GM19438 (cell line): ENCODE measurements around the gene MAIP1.
A peak's percentile ranks its signal among the peaks of the same experiment; 100 is the strongest.
"Not testable (repeated sequence)": the region's sequence is repeated elsewhere in the genome, so short reads cannot be mapped to it uniquely, and the experiment has no call there.

ENCODE experiments used
- ATAC-seq: cut with Tn5 transposase; IDR thresholded peaks from one replicate; pipeline ENCODE4 v1.9.1; 2021; ENCODE audit warnings: low read depth; ENCODE audit not compliant: unreplicated experiment

MAIP1 gene, protein sequence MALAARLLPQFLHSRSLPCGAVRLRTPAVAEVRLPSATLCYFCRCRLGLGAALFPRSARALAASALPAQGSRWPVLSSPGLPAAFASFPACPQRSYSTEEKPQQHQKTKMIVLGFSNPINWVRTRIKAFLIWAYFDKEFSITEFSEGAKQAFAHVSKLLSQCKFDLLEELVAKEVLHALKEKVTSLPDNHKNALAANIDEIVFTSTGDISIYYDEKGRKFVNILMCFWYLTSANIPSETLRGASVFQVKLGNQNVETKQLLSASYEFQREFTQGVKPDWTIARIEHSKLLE

DNA sequence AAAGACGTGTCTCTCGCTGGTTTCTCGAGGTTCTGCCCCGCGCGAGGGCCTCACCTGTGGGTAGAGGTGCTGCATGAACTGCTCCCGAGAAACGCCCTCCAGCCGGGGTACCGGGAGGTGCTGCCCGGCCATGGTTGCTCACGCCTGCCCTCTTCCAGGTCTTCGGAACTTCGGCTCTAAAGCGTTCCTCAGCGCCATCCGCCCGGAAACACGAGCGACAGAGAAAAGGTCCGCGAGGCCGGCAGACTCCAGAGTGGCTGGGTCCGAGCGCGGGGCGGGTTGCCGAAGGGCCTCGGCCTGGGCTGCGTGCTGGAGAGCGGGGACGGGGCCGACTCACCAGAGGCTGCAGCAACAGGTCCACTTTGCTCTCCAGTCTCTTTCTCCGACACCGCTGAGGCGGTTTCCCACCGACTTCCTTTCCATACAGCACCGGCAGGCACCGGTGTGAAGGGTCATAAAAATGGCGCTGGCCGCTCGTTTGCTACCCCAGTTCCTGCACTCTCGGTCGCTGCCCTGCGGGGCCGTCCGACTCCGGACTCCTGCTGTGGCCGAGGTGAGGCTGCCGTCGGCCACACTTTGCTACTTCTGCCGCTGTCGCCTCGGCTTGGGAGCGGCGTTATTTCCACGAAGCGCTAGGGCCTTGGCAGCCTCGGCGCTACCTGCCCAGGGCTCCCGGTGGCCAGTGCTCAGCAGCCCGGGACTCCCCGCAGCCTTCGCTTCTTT is at the start of gene MAIP1, which contains the start of gene TYW5:
MAIP1 (plus strand) TSS at position 244 of the 723 bp plus-strand sequence; CDS start at position 461, 217 bp downstream.
TYW5 (minus strand) TSS at position 153 of the 723 bp plus-strand sequence; CDS start at position 132, 21 bp downstream.
- ATAC-seq = peak; percentile 92

DNA sequence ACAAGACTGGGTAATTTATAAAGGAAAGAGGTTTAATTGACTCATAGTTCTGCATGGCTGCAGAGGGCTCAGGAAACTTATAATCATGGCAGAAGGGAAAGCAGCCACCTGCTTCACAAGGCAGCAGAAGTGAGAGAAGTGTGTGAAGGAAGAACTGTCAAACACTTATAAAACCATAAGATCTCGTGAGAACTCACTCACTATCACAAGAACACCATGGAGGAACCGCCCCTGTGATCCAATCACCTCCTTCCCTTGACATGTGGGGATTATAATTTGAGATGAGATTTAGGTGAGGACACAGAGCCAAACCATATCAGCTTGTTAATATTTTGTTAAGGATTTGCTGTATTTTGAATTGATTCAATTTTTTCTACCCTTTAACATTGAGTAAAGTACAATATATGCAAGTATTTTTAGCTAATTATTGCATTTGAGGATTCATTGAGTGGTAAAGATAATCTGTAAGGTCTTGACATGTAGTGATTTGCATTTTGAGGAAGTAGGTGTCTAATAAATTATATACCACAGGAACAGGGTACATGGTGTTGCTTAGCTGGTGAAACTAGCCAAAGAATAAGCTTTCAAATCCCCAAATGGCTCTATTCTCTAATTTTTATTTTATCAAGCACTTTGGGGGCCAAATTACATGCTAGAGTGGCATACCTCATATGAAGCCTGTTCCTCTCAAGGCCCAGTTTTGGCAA is 48.2 kb upstream of the MAIP1 start:
- ATAC-seq = no peak

DNA sequence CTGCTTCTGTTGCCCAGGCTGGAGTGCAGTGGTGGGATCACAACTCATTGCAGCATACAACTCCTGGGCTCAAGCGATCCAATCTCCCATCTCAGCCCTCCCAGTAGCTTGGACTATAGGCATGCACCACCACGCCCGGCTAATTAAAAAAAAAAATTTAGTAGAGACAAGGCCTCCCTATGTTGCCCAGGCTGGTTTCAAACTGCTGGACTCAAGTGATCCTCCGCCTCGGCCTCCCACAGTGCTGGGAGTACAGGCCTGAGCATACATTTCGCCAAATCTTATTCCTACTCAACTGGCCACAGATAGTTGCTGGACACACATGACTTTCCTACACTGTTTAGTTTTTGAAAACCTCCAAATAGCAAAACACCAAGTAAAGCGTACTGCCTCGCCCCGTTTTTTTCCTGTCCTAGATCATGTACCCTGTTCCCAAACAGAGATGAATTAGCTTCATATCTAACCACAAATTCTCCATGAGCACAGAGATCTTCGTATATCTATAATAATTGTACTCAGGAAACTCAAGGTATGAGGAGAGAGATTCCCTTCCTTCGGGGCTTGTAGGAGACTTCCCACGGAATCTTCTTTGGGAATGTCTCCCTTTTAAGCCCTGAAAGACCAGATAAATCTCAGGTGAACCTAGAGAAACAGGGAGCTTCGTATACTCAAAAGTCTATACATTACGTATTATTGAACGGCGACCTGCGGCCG is 44.9 kb upstream of the MAIP1 start:
- ATAC-seq = no peak

DNA sequence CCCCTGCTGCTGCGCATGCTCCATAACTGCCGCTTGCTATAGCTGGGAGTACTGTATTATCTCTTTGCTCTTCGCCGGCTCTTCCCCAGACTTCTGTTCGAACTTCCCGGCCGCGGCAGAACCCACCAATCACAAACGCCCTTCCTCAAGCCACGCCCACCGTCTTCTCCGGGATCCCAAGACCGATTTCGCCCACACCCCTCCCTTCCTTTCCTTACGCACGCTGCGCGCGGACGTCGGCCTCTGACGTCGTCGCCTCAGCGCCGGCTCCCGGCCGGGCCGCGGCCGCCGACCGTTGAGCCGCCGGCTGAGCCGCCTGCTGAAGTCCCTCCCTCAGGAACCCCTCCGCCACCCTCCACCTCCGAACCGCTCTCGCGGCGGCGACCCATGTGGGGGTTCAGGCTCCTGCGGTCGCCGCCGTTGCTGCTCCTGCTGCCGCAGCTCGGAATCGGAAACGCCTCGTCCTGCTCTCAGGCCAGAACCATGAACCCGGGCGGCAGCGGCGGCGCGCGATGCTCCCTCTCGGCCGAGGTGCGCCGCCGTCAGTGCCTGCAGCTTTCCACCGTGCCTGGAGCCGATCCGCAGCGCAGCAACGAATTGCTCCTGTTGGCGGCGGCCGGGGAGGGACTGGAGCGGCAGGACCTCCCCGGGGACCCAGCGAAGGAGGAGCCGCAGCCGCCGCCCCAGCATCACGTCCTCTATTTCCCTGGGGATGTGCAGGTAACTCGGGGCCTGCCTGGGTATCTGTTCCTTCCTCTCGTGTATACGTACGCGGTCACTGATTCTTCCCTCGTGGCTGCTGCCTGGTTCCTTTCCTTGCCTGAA is 44.1 kb upstream of the MAIP1 start, which contains the start of gene C2orf69:
C2orf69 (plus strand) TSS at position 242 of the 825 bp plus-strand sequence; CDS start at position 388, 146 bp downstream.
- ATAC-seq = peak; percentile 83

DNA sequence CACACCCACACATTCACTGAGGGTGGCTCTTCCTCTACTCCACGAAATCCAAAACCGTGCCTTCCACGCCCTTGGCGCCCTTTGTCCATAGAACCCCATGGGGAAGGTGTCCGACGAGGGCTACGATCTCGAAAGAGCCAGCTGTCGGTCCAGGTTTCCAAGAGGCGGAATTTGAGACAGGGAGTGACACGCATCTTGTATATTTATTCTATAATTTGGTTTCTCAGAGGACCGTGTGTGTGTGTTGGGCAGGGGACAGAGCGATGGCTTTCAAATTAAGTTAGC is 43.6 kb upstream of the MAIP1 start:
- ATAC-seq = no peak

DNA sequence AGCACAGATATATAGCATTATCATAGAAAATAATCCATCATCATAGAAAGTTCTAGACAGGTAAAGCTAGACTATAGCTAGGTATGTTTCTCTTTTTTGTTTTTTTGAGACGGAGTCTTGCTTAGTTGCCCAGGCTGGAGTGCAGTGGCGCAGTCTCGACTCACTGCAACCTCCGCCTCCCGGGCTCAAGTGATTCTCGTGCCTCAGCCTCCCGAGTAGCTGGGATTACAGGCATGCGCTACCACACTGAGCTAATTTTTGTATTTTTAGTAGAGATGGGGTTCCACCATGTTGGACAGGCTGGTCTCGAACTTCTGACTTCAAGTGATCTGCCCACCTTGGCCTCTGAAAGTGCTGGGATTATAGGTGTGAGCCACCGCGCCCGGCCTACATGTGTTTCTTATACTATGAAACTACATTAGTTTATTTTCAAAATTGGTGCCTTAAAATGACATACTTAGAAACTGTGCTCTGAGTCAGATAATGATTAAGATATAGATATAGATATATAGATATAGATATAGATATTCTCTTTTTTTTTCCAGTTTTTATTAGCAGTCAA is 42.7 kb upstream of the MAIP1 start:
- not testable (repeated sequence) for ATAC-seq

DNA sequence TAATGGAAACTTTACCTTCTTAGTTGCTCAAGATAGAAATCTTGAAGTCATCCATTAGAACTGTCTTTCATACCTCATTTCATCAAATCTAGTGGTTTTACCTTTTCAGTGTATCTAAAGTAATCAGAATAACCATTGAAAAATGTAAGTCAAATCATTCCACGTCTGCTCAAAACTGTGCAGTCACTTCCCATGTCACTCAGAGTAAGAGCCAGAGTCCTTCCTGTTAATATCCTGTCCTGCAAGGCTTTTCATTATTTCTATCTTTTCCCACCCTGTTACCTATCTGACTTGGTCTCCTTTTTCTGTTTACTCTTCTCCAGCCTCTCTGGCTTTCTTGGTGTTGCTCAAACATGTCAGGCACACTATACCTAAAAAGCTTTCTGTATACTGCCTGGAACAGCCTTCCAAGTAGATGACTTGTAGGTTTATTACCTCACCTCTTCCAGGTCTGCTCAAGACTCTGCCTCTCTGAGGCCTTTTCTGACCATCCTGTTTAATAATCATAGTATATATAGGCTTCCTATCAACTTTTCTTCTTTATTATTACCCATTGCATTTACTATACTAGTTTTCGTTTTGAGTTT is 40.9 kb upstream of the MAIP1 start:
- ATAC-seq = no peak

DNA sequence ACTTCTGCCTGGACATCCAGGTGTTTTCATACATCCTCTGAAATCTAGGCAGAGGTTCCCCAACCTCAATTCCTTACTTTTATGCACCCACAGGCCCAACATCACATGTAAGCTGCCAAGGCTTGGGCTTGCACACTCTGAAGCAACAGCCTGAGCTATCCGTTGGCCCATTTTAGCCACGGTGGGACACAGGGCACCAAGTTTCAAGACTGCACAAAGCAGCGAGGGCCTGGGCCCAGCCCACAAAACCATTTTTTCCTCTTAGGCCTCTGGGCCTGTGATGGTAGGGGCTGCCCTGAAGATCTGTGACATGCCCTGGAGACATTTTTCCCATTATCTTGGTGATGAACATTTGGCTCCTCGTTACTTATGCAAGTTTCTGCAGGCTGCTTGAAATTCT is 38.4 kb upstream of the MAIP1 start:
- ATAC-seq = no peak

DNA sequence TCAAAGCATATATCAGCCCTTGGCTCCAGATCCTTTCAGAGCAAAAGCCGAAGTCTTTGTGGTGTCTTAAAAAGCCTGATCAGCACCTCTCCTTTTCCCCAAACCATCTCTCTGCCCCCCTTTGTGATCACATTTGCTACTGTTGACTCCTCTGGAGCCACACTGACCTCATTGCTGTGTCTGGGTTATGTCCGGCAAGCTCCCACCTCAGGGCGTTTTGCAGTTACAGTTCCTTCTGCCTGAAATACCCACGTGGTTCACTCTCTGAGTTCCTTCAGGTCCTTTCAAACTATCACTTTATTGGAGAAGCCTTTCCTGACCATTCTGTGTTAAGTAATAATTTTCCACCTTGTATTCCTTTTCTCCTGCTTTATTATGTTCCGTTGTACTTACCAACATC is 32.5 kb upstream of the MAIP1 start:
- no peak for ATAC-seq

DNA sequence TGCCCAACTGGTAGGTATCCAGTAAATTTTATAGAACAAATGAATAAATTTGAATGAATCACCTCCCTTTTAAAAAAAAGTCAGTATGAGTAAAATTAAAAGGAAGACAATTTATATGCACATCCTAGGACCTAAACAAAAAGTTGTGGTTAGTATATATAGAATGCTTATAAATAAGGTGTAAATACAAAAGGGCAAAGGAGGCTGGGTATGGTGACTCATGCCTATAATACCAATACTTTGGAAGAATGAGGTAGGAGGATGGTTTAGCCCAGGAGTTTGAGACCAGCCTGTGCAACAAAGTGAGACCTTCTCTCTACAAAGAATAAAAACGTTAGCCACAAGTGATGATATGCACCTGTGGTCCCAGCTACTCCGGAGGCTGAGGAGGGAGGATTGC is 31.5 kb upstream of the MAIP1 start:
- no peak for ATAC-seq

DNA sequence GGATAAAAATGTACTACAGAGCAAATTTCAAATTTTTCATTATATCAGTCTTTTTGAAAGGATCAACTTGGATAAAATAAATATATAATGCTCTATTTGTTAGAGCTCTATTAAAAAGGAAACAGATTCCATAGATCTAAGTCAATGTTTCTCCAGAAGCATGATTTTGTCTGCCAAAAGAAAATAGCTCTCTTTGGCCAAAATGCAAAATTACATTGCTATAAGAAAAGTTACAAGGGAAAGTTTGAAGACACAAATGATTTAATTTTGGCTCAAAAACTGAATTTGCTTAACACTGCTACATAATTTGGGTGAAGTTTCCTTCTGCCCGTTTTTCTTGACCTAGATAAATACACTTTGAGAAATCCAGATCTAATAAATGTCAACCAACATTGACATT is 28.6 kb upstream of the MAIP1 start:
- ATAC-seq = no peak

DNA sequence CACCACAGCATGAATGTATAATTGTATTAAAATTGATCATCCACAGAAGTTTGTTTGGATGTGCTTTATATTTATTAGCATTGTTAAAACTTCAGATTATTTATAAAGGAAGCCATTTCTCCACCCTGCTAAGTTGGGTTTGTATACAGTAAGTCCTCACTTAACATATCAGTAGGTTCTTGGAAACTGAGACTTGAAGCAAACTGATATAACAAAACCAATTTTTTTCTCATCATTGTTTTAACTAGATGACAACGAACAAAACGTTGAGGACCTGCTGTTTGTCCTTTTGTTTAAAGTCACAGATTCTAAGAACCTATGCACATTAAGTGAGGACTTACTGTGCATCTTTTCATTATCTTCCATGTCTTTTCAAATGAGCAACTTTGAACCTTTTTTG is 27.2 kb upstream of the MAIP1 start:
- no peak for ATAC-seq

DNA sequence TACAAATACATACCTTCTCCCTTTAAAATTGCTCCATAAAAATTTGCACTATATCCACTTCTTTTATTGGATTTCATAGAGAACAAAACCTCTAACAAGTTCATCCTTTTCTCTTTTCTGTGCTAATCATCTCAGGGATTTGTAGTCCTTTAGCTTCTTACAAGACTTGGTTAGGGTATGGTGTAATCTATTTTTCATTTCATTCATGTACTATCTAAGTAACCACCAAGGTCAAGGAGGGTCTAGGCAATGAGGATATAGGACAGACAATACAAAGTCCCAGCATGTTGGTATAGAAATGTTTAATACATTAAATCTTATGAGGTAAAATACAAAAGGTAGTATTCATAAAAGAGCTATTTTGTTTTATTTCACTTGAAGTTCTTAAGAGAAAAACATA is 26.8 kb upstream of the MAIP1 start:
- no peak for ATAC-seq

DNA sequence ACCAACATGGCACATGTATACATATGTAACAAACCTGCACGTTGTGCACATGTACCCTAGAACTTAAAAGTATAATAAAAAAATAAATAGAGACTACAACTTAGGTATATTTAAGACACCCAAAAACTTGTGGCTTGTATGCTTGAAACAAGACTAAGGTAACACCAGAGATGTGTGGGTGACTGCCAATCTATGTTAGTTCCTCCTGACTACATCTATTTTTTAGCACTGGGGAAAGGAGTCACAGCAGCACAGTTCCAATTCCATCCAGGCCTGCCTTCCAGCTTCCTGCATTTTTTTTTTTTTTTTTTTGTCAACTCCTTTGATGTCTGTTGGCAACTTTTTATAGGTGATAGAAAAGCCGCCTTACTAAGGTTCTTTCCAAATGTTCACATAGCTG is 26.1 kb upstream of the MAIP1 start:
- ATAC-seq = no peak

DNA sequence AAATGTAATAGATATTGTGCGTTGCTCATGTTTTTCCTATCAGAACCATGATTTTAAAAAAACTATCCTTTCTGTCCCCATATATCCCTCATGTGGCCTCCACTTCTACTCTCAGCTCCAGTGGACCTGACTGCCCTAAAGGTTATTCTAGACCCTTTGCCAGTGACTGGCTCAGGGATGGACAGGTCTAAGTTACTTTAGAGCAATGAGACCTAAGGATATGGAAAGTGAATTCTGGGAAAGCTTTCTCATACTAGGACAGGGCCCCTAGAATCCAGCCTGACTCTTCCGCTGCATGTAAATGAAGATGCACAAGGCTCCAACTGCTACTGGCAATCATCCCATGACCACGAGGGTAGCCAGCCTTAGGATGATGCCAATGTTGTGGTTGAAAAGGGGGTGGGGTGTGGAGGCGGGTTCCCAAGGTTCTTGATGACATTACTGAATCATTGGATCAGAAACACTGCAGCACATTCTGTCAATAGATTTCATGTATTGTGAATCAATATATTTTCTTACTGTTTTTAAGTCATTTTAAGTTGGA is 23.0 kb upstream of the MAIP1 start:
- ATAC-seq = no peak

DNA sequence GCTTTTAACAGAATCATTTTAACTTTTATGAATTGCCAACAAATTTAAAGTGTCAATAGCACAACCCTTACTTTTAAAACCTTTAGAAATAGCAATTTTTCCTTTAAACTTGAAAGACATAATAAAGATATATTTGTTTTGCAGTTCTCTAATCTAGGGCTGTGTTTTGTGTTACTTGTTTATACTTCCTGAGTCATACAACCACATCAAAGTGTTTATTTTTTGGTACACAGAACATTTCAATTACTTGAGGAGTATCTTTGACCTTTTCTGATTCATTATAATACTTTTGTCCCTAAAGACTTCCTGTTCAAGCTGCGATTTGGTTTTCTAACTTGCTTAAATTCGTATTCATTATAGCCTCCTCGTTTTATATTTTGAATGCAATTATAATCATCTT is 21.9 kb upstream of the MAIP1 start:
- ATAC-seq = no peak

DNA sequence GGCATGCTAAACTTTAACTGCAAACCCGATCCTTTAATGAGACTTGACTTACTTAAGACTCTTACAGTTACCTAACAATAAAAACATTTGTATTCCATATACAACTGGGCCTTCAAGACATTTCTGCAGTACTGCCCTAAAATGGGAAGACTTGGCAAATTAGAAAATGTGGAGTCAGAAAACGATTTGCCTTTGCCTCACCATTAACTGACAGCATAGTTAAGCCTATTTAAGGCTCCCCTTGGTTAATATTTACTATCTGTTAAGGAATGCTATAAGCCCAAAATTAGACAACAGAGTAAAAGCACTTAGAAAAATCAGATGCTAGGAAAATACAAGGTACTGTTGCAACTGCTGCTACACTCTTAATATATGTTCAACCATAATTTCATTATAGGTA is 18.8 kb upstream of the MAIP1 start:
- no peak for ATAC-seq

DNA sequence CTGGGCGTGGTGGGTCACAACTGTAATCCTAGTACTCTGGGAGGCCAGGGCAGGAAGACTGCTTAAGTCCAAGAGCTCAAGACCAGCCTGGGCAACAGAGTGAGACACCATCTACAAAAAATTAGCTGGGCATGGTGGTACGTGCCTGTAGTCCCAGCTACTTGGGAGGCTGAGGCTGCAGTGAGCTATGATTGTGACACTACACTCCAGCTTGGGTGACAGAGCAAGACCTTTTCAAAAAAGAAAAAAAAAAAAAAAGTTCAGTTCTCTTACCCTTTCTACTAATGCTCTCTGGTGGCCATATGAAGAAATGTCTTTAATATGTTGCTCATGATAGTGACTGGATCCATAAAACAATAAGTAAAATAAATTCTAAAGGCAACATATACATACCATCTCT is 15.0 kb upstream of the MAIP1 start:
- peak; percentile 49 for ATAC-seq

DNA sequence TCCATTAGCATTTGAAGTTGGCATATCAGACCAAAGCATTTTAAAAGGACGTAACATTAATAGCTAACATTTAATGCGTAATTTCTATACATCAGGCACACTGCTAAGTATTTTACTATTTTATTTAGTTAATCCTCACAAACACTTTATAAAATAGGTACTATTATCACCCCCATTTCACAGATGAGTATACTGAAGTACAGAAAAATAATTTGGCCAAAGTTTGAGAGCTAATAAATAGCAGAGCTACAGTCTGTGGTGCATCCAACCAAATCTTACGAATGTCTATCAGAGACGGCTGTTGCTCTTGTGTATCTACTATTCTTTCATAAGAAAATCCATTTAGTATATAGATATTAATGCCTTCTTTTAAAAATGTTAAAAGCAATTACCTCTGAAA is 12.0 kb upstream of the MAIP1 start:
- ATAC-seq = no peak
